HG03460 (cell line): ENCODE results near the gene OXSR1.
"Not testable (repeated sequence)": the region's sequence is repeated elsewhere in the genome, so short reads cannot be mapped to it uniquely, and the experiment has no call there.

Experiments
- ATAC-seq: cut with Tn5 transposase; IDR thresholded peaks from one replicate; pipeline ENCODE4 v1.9.1; 2021; ENCODE audit not compliant: unreplicated experiment

The OXSR1 gene

DNA sequence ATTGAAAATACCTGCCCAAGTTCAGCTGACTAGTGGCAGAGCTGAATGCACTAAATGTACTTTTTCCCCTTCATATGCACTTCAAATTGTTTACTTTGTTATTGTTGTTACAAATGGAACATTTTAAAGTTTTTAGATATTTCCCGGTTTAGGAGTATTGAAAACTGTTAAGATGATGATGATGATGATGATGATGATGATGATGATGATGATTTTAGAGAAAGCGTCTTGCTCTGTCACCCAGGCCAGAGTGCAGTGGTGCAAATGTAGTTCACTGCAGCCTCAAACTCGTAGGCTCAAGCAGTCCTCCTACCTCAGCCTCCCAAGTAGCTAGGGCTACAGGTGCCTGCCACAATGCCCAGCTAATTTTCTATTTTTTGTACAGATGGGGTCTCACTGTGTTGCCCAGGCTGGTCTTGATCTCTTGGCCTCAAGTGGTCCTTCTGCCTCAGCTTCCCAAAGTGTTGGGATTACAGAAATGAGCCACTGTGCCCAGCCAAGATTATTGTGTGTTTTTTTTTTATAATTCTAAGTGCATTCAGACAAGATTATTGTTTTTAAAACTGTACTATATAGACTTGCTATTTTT, 54.4 kb downstream of the OXSR1 start:
- ATAC-seq: no peak

DNA sequence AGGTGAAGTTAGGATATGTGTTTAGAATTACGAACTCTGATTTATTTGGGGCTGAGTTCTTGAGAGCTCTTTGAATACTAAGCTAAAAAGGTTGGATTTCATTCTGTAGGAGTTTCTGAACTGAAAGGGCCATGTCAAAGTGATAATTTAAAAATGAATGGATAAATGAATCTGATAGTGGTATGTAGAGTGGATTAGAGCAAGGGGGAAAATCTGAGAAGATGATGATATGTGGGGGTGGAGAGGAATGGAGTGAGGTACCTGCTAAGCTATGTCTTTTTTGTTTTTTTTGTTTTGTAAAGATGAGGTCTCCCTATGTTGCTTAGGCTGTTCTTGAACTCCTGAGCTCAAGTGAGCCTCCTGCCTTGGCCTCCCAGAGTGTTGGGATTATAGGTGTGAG, 55.7 kb downstream of the OXSR1 start:
- no peak for ATAC-seq

GRCh38 chr3:38222032-38222634, 56.8 kb downstream of the OXSR1 start:
- ATAC-seq: no peak

GRCh38 chr3:38224357-38224756, 59.0 kb downstream of the OXSR1 start:
- no peak for ATAC-seq

DNA sequence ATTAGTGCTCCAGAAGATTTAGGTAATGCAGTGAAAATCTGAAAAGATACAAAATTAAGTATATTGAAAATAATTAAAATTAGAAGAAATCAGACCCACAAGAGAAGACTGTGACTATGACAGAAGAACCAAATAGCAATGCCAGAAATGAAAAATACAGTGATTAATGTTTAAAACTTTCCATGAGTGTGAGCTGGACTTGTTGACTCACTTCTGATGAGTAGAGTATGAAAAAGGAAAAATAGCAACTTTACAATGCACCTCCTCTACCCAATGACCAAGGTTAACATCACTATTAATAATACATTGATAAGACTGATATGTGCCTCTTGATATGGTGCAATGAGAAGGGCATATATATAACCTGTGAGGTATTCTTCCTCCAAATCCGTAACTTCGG, 60.9 kb downstream of the OXSR1 start:
- no peak for ATAC-seq

- ATAC-seq: no peak
These were observed 62.7 kb downstream of the OXSR1 start for GRCh38 chr3:38227989-38228388.

DNA sequence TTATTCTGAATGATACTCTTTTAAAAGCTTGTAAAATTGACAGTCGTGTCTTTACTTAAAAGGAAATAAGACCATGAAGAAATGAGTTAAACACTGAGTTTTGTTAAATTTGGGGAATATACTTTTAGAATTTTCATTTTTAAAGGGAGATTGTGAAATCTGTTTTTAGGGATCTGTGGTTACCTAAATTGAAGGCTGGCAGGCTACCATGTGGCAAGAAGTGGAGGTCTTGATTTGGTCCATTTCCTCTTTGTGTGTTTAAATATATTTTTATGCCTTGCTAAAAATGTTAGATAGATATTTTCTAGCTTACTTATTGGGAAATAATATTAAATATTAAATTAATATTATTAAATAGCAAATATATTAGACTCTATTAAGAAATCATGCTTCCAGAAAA, 63.7 kb downstream of the OXSR1 start:
- no peak for ATAC-seq

DNA sequence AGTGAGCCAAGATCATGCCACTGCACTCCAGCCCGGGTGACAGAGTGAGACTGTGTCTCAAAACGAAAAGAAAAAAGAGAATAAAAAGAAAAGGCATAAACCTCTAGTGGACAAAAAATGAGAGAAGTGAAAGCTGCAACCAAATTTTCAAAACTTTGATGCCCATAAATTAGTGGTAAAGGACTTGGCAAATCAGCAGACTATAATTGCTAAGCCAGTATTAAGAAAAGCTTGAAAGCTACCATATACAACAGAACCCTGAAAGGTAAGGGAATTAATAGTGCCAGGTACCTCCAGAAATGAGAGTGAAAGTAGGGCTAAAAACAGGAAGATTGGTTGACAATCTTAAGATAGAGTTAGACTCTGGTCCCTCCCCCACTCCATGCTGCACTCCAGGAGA, 67.4 kb downstream of the OXSR1 start:
- no peak for ATAC-seq

- no peak for ATAC-seq
These were observed 70.1 kb downstream of the OXSR1 start for GRCh38 chr3:38235466-38235865.

- ATAC-seq: no peak
These were observed 73.2 kb downstream of the OXSR1 start for GRCh38 chr3:38238416-38239008.

- ATAC-seq: not testable (repeated sequence)
These were observed 77.5 kb downstream of the OXSR1 start for GRCh38 chr3:38242812-38243211.

DNA sequence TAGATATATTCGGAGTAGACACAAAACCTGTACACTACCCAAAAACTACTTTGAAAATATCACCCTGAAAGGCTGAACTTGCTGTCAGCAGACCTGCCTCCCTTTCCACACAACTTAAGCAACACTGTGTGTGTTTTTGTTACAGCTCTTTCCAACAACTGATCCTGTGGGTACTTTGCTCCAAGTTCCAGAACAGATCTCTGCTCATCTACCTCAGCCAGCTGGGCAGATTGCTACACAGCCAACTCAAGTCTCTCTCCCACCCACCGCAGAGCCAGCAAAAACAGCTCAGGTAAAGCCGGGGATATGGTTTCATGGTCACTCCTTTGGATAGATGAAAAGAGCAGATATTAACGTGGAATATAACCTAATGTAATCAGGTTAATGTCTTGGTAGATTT, 80.6 kb downstream of the OXSR1 start:
- ATAC-seq: no peak

- ATAC-seq: no peak
These were observed 82.2 kb downstream of the OXSR1 start for GRCh38 chr3:38247366-38248035.

GRCh38 chr3:38250198-38250597, 84.9 kb downstream of the OXSR1 start:
- ATAC-seq: no peak

- no peak for ATAC-seq
These were observed 85.9 kb downstream of the OXSR1 start for GRCh38 chr3:38251197-38251596.

DNA sequence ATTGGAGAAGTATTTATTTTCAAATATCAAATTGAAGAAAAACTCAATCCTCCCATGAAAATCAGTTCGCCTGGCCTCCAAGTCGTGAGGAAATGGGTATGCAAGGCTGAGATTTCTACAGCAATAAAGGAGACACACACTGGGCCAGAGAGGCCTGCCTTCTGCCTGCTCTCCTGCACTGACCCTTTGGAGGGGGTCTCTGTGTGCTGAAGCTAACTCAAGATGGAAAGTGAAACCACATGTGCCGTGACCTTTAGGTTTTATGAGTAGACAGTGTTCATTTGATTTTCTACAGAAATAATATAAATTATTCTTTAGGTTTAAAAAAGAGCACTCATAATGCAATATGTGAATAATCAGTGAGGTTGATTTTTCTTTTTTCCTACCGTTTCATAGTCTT, 88.4 kb downstream of the OXSR1 start:
- ATAC-seq: no peak

- no peak for ATAC-seq
These were observed 89.5 kb downstream of the OXSR1 start for GRCh38 chr3:38254872-38255271.

DNA sequence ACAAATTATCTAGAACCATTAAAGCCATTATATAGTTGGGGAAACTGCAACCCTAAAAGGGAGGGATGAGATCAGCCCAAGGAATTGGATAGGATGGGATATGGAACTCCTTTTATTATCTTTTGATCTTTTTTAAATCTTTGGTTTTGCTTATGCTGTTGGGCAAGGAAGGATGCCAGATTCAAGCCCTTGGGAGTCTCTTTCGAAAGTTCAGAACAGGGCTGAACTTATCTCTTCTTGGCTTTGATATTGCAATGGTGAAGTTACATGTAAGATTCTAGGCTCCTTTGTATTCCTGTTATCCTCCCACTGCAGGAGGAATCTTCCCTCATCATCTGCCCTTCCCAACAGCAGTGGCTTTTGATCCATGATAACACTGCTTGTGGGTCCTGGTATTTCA, 90.3 kb downstream of the OXSR1 start:
- no peak for ATAC-seq

- no peak for ATAC-seq
These were observed 92.2 kb downstream of the OXSR1 start for GRCh38 chr3:38257583-38257982.

DNA sequence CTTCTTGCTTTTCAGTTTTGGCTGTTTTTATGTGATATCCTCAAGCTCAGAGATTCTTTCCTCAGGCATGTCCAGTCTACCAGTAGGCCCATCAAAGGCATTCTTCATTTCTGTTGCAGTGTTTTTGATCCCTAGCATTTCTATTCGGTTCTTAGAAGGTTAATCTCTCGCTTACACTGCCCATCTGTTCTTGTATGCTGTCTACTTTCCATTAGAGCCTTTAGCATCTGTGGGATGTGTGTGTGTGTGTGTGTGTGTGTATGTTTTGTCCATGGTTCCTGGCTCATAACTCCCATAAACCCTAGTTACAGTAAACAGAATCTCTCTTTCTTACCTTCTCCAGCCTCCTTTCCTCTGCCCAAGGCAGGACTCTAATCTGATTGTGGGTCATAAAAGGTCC, 95.1 kb downstream of the OXSR1 start:
- no peak for ATAC-seq

- ATAC-seq: no peak
These were observed 99.0 kb downstream of the OXSR1 start for GRCh38 chr3:38264353-38264771.

GRCh38 chr3:38264779-38265178, 99.4 kb downstream of the OXSR1 start:
- no peak for ATAC-seq
